HG03280 (cell line): ENCODE data around the gene GINS1.

ENCODE experiments used
- ATAC-seq: cut with Tn5 transposase; IDR thresholded peaks from one replicate; pipeline ENCODE4 v1.9.1; 2021; ENCODE audit warnings: mild to moderate bottlenecking, moderate library complexity; ENCODE audit not compliant: unreplicated experiment

The GINS1 gene

GRCh38 chr20:25493137-25493536, 85.7 kb downstream of the GINS1 start:
- no peak for ATAC-seq

GRCh38 chr20:25493748-25494505, 86.5 kb downstream of the GINS1 start:
- ATAC-seq: no peak

GRCh38 chr20:25494506-25495188, 87.2 kb downstream of the GINS1 start:
- no peak for ATAC-seq

- ATAC-seq: no peak
Observed at GRCh38 chr20:25495189-25495824, 87.8 kb downstream of the GINS1 start.

- ATAC-seq: no peak
Observed at GRCh38 chr20:25496165-25496967, 88.9 kb downstream of the GINS1 start.

GRCh38 chr20:25496968-25497401, 89.5 kb downstream of the GINS1 start:
- ATAC-seq: no peak

- no peak for ATAC-seq
Observed at GRCh38 chr20:25497586-25498279, 90.3 kb downstream of the GINS1 start.
